Gastroesophageal sphincter (tissue), 4 donors: ENCODE measurements around the gene TBL1XR1. TPM values are rescaled to one million over a fixed set of nuclear protein-coding genes. Genes with fewer than 3 reads are reported as not detected.

Source experiments
- ATAC-seq: fragments of 150-250 bp; one replicate; pipeline ENCODE4 v1.9.1; 2016; ENCODE audit warnings: mild to moderate bottlenecking, moderate library complexity
- H3K27ac ChIP-seq, 4 donors: fragments of 200-600 bp; sonication (generic) in 3 of 4; 1 replicate in 3 of 4; 2 replicates in 1 of 4; pipeline ENCODE4 v1.5.1; 2016 to 2019
- H3K27me3 ChIP-seq: fragments of 200-600 bp; sonication (generic); one replicate; pipeline ENCODE4 v1.5.1; 2019
- H3K36me3 ChIP-seq, 2 donors: fragments of 200-600 bp; sonication (generic); one replicate each; pipeline ENCODE4 v1.5.1; 2019; ENCODE audit warnings: control low read depth in 1 of 2
- H3K4me1 ChIP-seq, 3 donors: fragments of 200-600 bp; sonication (generic); 1 replicate in 2 of 3; 2 replicates in 1 of 3; pipeline ENCODE4 v1.5.1; 2016 to 2019; ENCODE audit warnings: control low read depth in 2 of 3
- H3K4me3 ChIP-seq, 2 donors: fragments of 200-600 bp; sonication (generic); one replicate each; pipeline ENCODE4 v1.5.1; 2019; ENCODE audit warnings: mild to moderate bottlenecking in 1 of 2, moderate library complexity in 1 of 2
- H3K9me3 ChIP-seq, 3 donors: fragments of 200-600 bp; sonication (generic); one replicate each; pipeline ENCODE4 v1.5.1; 2017 to 2019; ENCODE audit warnings: control low read depth in 2 of 3
- EP300 ChIP-seq: sonication (generic); formaldehyde crosslinking; IDR thresholded peaks from one replicate; pipeline ENCODE4 v1.6.1; 2017; ENCODE audit warnings: antibody characterized with exemption, mild to moderate bottlenecking
- POLR2A ChIP-seq, 2 donors: fragments of 450-650 bp; IDR thresholded peaks; one replicate each; pipeline ENCODE4 v1.6.1; 2017; ENCODE audit warnings: antibody characterized with exemption in 2 of 2, mild to moderate bottlenecking in 2 of 2, moderate library complexity in 1 of 2
- POLR2AphosphoS5 ChIP-seq: sonication (generic); formaldehyde crosslinking; IDR thresholded peaks from one replicate; pipeline ENCODE4 v1.6.1; 2017; ENCODE audit warnings: antibody characterized with exemption
- WGBS, 2 donors: methylation state at CpG; one replicate each; pipeline ENCODE4 v1.1.5; 2018; ENCODE audit warnings: low coverage in 1 of 2; 5-methylcytosine and 5-hydroxymethylcytosine counted together
- total RNA-seq, 4 donors: library from RNA; depleted of rRNA; stranded (reverse); fragments of >200 nt; gene quantifications; one replicate each; pipeline ENCODE4 v1.1.0, GENCODE V29; 2016
- TF ChIP-seq, protein P1 (sequence below), 4 experiments: fragments of 200-600 bp in 2 of 4; fragments of 450-650 bp in 2 of 4; sonication (generic) in 1 of 4; IDR thresholded peaks; one replicate each; pipeline ENCODE4 v1.5.1; 2017 to 2019; ENCODE audit warnings: antibody characterized with exemption in 4 of 4, mild to moderate bottlenecking in 2 of 4, moderate library complexity in 2 of 4

Gene TBL1XR1
- total RNA-seq, 4 donors from 2014 or later: 91.1 to 126 (median 97.4) TPM

- ATAC-seq: no peak
- H3K9me3 ChIP-seq: no peaks in the 10 kb centered on the region
- H3K27ac ChIP-seq: no peak overlapping the region
- WGBS, 2 donors: 77 to 95% methylated on average over 3 to 7 of the region's 7 CpGs
- H3K27me3 ChIP-seq: no peaks in the 10 kb centered on the region
- no peak overlapping the region for H3K4me3 ChIP-seq
- H3K36me3 ChIP-seq: peaks cover 0 to 64% of the 10 kb centered on the region in 2 donors
- H3K4me1 ChIP-seq: peaks cover 7 to 34% (median 11%) of the 10 kb centered on the region in 3 donors
- TF ChIP-seq, protein P1, sequence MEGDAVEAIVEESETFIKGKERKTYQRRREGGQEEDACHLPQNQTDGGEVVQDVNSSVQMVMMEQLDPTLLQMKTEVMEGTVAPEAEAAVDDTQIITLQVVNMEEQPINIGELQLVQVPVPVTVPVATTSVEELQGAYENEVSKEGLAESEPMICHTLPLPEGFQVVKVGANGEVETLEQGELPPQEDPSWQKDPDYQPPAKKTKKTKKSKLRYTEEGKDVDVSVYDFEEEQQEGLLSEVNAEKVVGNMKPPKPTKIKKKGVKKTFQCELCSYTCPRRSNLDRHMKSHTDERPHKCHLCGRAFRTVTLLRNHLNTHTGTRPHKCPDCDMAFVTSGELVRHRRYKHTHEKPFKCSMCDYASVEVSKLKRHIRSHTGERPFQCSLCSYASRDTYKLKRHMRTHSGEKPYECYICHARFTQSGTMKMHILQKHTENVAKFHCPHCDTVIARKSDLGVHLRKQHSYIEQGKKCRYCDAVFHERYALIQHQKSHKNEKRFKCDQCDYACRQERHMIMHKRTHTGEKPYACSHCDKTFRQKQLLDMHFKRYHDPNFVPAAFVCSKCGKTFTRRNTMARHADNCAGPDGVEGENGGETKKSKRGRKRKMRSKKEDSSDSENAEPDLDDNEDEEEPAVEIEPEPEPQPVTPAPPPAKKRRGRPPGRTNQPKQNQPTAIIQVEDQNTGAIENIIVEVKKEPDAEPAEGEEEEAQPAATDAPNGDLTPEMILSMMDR (IDR thresholded peaks at IDR 0.05): no peak
- TF ChIP-seq EP300 (no peak), POLR2A (IDR thresholded peaks at IDR 0.05) (no peak), POLR2AphosphoS5 (no peak)
Observed at GRCh38 chr3:177045222-177045621, 152.1 kb downstream of the TBL1XR1 start.

GRCh38 chr3:177041730-177042551 is 155.3 kb downstream of the TBL1XR1 start:
- H3K36me3 ChIP-seq: peaks cover 6 to 50% of the 10 kb centered on the region in 2 donors
- TF ChIP-seq EP300: no peak
- TF ChIP-seq POLR2AphosphoS5: no peak
- TF ChIP-seq POLR2A (IDR thresholded peaks at IDR 0.05): no peak
- TF ChIP-seq, protein P1 (IDR thresholded peaks at IDR 0.05): no peak
- WGBS, 2 donors: 66 to 78% methylated on average over 5 to 7 of the region's 8 CpGs
- ATAC-seq: no peak
- no peaks in the 10 kb centered on the region for H3K27me3 ChIP-seq
- H3K4me3 ChIP-seq: no peak overlapping the region
- peaks cover 9 to 35% (median 11%) of the 10 kb centered on the region in 3 donors for H3K4me1 ChIP-seq
- H3K9me3 ChIP-seq: no peaks in the 10 kb centered on the region
- peak overlapping the region in 3 of 4 donors; percentile 31 to 41 (median 39) for H3K27ac ChIP-seq

- Histone ChIP-seq H3K27ac (peak overlapping the region; percentile 8 to 41 (median 35)), H3K27me3 (no peaks in the 10 kb centered on the region), H3K4me3 (no peak overlapping the region), H3K36me3 (peaks cover 6 to 50% of the 10 kb centered on the region in 2 donors), H3K9me3 (no peaks in the 10 kb centered on the region), H3K4me1 (peaks cover 9 to 35% (median 11%) of the 10 kb centered on the region in 3 donors)
- peak; percentile 67 for TF ChIP-seq POLR2AphosphoS5
- TF ChIP-seq, protein P1 (IDR thresholded peaks at IDR 0.05): no peak
- peak; percentile 72 for ATAC-seq
- WGBS, 2 donors: 11 to 33% methylated on average over 1 to 2 of the region's 2 CpGs
Observed at GRCh38 chr3:177041021-177041729, 156.1 kb downstream of the TBL1XR1 start.

DNA sequence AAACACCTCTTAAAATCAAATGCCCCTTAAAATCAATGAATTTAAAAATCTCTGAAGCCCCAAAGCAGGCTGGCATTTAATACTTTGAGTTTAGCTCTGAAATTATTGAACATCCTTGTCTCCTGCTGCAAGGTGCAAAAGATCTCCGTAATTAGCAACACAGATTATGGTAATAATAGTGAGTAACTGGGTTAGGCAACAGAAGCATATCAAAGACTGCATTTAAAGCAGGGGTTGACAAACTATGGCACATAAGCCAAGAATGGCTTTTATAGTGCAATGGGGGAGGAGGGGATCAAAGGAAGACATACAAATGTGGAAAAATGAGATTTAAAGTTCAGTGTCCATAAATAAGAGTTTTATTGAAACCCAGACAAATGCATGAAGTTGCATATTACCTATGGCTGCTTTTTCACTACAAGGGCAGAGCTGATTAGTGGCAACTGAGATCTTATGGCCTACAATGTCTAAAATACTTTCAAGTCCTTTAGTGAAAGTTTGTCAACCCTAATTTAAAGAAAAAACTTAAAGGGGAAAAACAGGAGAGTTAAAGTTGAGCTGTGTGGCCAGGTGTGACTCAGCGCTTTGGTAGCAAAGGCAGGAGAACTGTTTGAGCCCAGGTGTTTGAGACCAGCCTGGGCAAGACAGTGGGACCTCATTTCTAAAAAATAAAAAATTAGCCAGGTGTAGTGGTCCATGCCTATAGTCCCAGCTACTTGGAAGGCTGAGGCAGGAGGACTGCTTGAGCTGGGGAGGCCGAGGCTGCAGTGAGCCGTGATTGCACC is 157.6 kb downstream of the TBL1XR1 start:
- H3K27me3 ChIP-seq: no peaks in the 10 kb centered on the region
- no peak overlapping the region for H3K27ac ChIP-seq
- 89% methylated on average over 4 of the region's 4 CpGs for whole genome bisulfite sequencing, 2 donors
- peaks cover 9 to 35% (median 11%) of the 10 kb centered on the region in 3 donors for H3K4me1 ChIP-seq
- peaks cover 6 to 43% of the 10 kb centered on the region in 2 donors for H3K36me3 ChIP-seq
- TF ChIP-seq EP300: no peak
- TF ChIP-seq POLR2AphosphoS5: no peak
- TF ChIP-seq POLR2A (IDR thresholded peaks at IDR 0.05): no peak
- TF ChIP-seq, protein P1 (IDR thresholded peaks at IDR 0.05): no peak
- ATAC-seq: no peak
- no peak overlapping the region for H3K4me3 ChIP-seq
- no peaks in the 10 kb centered on the region for H3K9me3 ChIP-seq
